ENCODE data around the gene LDLRAD3. TPM values are rescaled to one million over a fixed set of nuclear protein-coding genes. Genes with fewer than 3 reads are reported as not detected.

LDLRAD3 gene
- total and polyA plus RNA-seq, 12 donors, result 5.4 to 16.7 (median 10.2) TPM

DNA sequence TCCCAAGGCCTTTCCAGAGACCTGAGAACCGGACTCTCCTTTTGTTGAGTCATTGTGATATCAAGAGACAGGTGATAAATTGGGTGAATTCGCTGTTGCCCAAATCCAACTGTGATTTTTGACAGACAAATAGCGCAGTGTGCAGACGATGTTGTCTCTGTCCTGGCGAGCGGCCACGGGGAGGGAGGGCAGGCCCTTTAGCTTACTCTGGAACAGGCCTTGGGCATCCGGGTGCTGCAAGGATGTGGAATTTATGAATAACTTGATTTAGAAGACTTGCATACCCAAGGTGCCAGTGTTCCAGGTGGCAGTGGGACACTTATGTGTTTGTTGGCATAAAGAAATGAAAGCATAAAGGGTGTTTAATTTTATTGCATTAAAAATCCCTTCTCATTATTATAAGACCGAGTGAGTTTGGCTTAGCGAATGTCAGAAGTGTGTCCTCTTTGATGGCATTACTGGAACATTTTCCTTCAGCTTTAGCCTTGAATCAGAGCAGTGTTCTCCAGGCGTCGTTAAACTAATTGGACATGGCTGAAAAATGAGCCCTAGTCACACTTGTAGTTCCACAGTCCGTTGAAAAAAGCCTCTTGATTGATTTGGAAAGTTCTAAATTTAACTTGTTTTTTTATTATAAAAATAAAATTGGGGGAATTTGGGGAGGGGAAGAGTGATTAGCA is 9.4 kb downstream of the LDLRAD3 start:
- H3K36me3 ChIP-seq (replicated peaks in 1 of 2), result no peaks in the 10 kb centered on the region
- no peaks in the 10 kb centered on the region for H3K9me3 ChIP-seq (replicated peaks in 1 of 3)
- peak overlapping the region in 2 of 5 donors; percentile 21 to 27 for H3K27ac ChIP-seq
- 33 to 42% (median 41%) methylated on average over 13 of the region's 13 CpGs for WGBS, 4 donors
- no peaks in the 10 kb centered on the region for H3K27me3 ChIP-seq
- TF ChIP-seq, protein P1, sequence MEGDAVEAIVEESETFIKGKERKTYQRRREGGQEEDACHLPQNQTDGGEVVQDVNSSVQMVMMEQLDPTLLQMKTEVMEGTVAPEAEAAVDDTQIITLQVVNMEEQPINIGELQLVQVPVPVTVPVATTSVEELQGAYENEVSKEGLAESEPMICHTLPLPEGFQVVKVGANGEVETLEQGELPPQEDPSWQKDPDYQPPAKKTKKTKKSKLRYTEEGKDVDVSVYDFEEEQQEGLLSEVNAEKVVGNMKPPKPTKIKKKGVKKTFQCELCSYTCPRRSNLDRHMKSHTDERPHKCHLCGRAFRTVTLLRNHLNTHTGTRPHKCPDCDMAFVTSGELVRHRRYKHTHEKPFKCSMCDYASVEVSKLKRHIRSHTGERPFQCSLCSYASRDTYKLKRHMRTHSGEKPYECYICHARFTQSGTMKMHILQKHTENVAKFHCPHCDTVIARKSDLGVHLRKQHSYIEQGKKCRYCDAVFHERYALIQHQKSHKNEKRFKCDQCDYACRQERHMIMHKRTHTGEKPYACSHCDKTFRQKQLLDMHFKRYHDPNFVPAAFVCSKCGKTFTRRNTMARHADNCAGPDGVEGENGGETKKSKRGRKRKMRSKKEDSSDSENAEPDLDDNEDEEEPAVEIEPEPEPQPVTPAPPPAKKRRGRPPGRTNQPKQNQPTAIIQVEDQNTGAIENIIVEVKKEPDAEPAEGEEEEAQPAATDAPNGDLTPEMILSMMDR (IDR thresholded peaks at IDR 0.05), result no peak
- no peak for TF ChIP-seq POLR2A (IDR thresholded peaks at IDR 0.05)
- intact Hi-C loops (cut with DNase I), result no loop called here
- peak; percentile 64 to 91 (median 76) for DNase-seq
- no peak overlapping the region for H3K4me3 ChIP-seq
- H3K4me1 ChIP-seq (replicated peaks in 1 of 2), result peaks cover 0 to 19% of the 10 kb centered on the region in 2 donors

GRCh38 chr11:35954205-35954604 is 10.3 kb downstream of the LDLRAD3 start:
- WGBS, 4 donors, result 90 to 96% (median 93%) methylated on average over 3 of the region's 3 CpGs
- no peak overlapping the region for H3K4me3 ChIP-seq
- intact Hi-C loops (cut with DNase I), result no loop called here
- TF ChIP-seq, protein P1 (IDR thresholded peaks at IDR 0.05), result no peak
- TF ChIP-seq POLR2A (IDR thresholded peaks at IDR 0.05), result no peak
- no peak overlapping the region for H3K27ac ChIP-seq
- H3K27me3 ChIP-seq, result no peaks in the 10 kb centered on the region
- DNase-seq, result no peak
- no peaks in the 10 kb centered on the region for H3K9me3 ChIP-seq (replicated peaks in 1 of 3)
- peaks cover 0 to 19% of the 10 kb centered on the region in 2 donors for H3K4me1 ChIP-seq (replicated peaks in 1 of 2)
- H3K36me3 ChIP-seq (replicated peaks in 1 of 2), result no peaks in the 10 kb centered on the region

GRCh38 chr11:35955636-35956035 is 11.8 kb downstream of the LDLRAD3 start:
- no peak overlapping the region for H3K4me3 ChIP-seq

DNA sequence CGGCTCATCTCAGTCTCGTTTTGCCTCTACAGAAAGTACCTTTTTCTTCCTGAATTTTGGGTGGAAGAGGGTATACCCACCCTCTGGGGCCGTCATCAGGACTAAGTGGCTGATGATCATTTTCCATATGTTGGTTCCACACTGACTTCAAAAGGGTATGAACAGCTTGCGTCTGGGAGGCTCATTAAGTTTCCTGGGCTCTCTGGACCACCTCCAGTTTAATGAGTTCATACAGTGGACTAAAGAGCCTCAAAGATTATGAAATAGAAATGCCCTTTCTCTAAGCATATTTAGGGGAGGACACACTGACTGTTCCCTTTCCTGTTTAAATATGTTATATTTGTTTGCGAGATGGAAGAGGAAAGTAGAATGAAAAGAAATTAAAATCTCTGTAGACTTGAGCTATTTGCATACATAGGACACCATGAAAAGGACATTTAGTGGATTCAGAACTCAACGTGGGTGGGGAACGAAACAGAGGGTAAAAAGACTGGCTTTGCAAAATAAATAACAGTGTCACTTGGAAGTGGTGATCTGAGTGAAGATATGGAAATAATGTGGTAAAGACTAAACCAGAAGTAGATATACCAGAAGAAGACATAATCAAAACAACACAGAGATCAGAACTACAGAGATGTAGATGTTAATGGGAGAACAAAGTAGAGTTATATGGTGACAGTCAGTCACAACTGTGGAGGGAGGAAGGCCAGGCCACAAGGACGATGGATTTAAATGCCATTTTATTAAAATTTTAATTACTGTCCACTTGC is 18.7 kb downstream of the LDLRAD3 start:
- no peak for DNase-seq
- intact Hi-C loops (cut with DNase I), result no loop called here
- TF ChIP-seq, protein P1 (IDR thresholded peaks at IDR 0.05), result no peak
- TF ChIP-seq POLR2A (IDR thresholded peaks at IDR 0.05), result no peak
- Histone ChIP-seq H3K36me3 (replicated peaks in 1 of 2) (no peaks in the 10 kb centered on the region), H3K9me3 (replicated peaks in 1 of 3) (no peaks in the 10 kb centered on the region), H3K27me3 (no peaks in the 10 kb centered on the region), H3K4me1 (replicated peaks in 1 of 2) (peaks cover 0 to 11% of the 10 kb centered on the region in 2 donors), H3K27ac (no peak overlapping the region), H3K4me3 (no peak overlapping the region)
- 77 to 87% (median 81%) methylated on average over 8 of the region's 8 CpGs for WGBS, 4 donors

More at GRCh38 chr11:35955636-35956035, 11.8 kb downstream of the LDLRAD3 start:
- no peak overlapping the region for H3K27ac ChIP-seq
- no peaks in the 10 kb centered on the region for H3K36me3 ChIP-seq (replicated peaks in 1 of 2)
- no peaks in the 10 kb centered on the region for H3K27me3 ChIP-seq
- intact Hi-C loops (cut with DNase I), result no loop called here
- no peaks in the 10 kb centered on the region for H3K9me3 ChIP-seq (replicated peaks in 1 of 3)
- TF ChIP-seq POLR2A (IDR thresholded peaks at IDR 0.05), result no peak
- TF ChIP-seq, protein P1 (IDR thresholded peaks at IDR 0.05), result no peak
- no peak for DNase-seq
- H3K4me1 ChIP-seq (replicated peaks in 1 of 2), result peaks cover 0 to 19% of the 10 kb centered on the region in 2 donors

Measured in adrenal gland (tissue), 12 donors.